HG02759 (cell line): ENCODE results near the gene ARF4.
"Not testable (repeated sequence)": the region's sequence is repeated elsewhere in the genome, so short reads cannot be mapped to it uniquely, and the experiment has no call there.

Source experiments
- ATAC-seq: cut with Tn5 transposase; IDR thresholded peaks from one replicate; pipeline ENCODE4 v1.9.1; 2021; ENCODE audit warnings: mild to moderate bottlenecking, moderate library complexity; ENCODE audit not compliant: unreplicated experiment

ARF4 gene

GRCh38 chr3:57597127-57597923 is at the start of gene ARF4:
ARF4 (minus strand) TSS chr3:57597344; CDS start chr3:57597140, 204 bp downstream.
- peak; percentile 95 for ATAC-seq

- no peak for ATAC-seq
Measured at GRCh38 chr3:57646723-57647122, 49.6 kb upstream of the ARF4 start.

GRCh38 chr3:57644740-57645139 is 47.6 kb upstream of the ARF4 start:
- ATAC-seq, result no peak

- ATAC-seq, result no peak
Measured at GRCh38 chr3:57637391-57637790, 40.2 kb upstream of the ARF4 start.

GRCh38 chr3:57634259-57634658 is 37.1 kb upstream of the ARF4 start:
- not testable (repeated sequence) for ATAC-seq

- no peak for ATAC-seq
Measured at GRCh38 chr3:57627976-57628375, 30.8 kb upstream of the ARF4 start.

- ATAC-seq, result no peak
Measured at GRCh38 chr3:57624801-57625200, 27.7 kb upstream of the ARF4 start.

- ATAC-seq, result no peak
Measured at GRCh38 chr3:57622362-57622761, 25.2 kb upstream of the ARF4 start.

- ATAC-seq, result no peak
Measured at GRCh38 chr3:57617739-57618138, 20.6 kb upstream of the ARF4 start.

- ATAC-seq, result no peak
Measured at GRCh38 chr3:57616233-57616632, 19.1 kb upstream of the ARF4 start.

- not testable (repeated sequence) for ATAC-seq
Measured at GRCh38 chr3:57611870-57612269, 14.7 kb upstream of the ARF4 start.

- ATAC-seq, result no peak
Measured at GRCh38 chr3:57605683-57606082, 8.5 kb upstream of the ARF4 start.

GRCh38 chr3:57604971-57605370 is 7.8 kb upstream of the ARF4 start:
- ATAC-seq, result no peak

- no peak for ATAC-seq
Measured at GRCh38 chr3:57600195-57600594, 3.1 kb upstream of the ARF4 start.

- ATAC-seq, result no peak
Measured at GRCh38 chr3:57598765-57599360, 1.7 kb upstream of the ARF4 start.

- no peak for ATAC-seq
Measured at GRCh38 chr3:57596495-57597126, 533 bp downstream of the ARF4 start.

GRCh38 chr3:57594576-57594975 is 2.6 kb downstream of the ARF4 start:
- no peak for ATAC-seq

GRCh38 chr3:57594144-57594543 is 3.0 kb downstream of the ARF4 start:
- no peak for ATAC-seq

- ATAC-seq, result no peak
Measured at GRCh38 chr3:57592306-57592705, 4.8 kb downstream of the ARF4 start.

GRCh38 chr3:57587905-57588304 is 9.2 kb downstream of the ARF4 start:
- no peak for ATAC-seq

GRCh38 chr3:57586778-57587177 is 10.4 kb downstream of the ARF4 start:
- ATAC-seq, result no peak

GRCh38 chr3:57583544-57583943 is 13.6 kb downstream of the ARF4 start:
- no peak for ATAC-seq
